Adrenal gland (tissue), 12 donors: ENCODE data around the gene OSCAR. TPM values are rescaled to one million over a fixed set of nuclear protein-coding genes. Genes with fewer than 3 reads are reported as not detected.

Source experiments
- DNase-seq, 7 donors: peaks; one replicate each; pipeline ENCODE4 v3.0.0-alpha.2; 2019 to 2020
- H3K27ac ChIP-seq, 5 donors: fragments of 200-600 bp; sonication (generic) in 4 of 5; 1 replicate in 3 of 5; 2 replicates in 2 of 5; pipeline versions ENCODE4 v1.5.1 to v1.8.0; 2016 to 2020; ENCODE audit warnings: mild to moderate bottlenecking in 1 of 5
- H3K27me3 ChIP-seq: fragments of 200-600 bp; 2 replicates; pipeline ENCODE4 v1.8.0; 2021
- H3K36me3 ChIP-seq, 2 donors: fragments of 200-600 bp; replicated peaks in 1 of 2; 1 replicate in 1 of 2; 2 replicates in 1 of 2; pipeline versions ENCODE4 v1.5.1 to v1.8.0; 2018 to 2022
- H3K4me1 ChIP-seq, 2 donors: fragments of 200-600 bp; replicated peaks in 1 of 2; 1 replicate in 1 of 2; 2 replicates in 1 of 2; pipeline versions ENCODE4 v1.5.1 to v1.8.0; 2018 to 2021
- H3K4me3 ChIP-seq, 4 donors: fragments of 200-600 bp; sonication (generic) in 3 of 4; one replicate each; pipeline ENCODE4 v1.5.1; 2016 to 2018
- H3K9me3 ChIP-seq, 3 donors: fragments of 200-600 bp; sonication (generic) in 1 of 3; replicated peaks in 1 of 3; 1 replicate in 2 of 3; 2 replicates in 1 of 3; pipeline versions ENCODE4 v1.5.1 to v1.8.0; 2016 to 2021
- POLR2A ChIP-seq, 2 donors: fragments of 450-650 bp; IDR thresholded peaks; one replicate each; pipeline ENCODE4 v1.6.1; 2017; ENCODE audit warnings: antibody characterized with exemption in 2 of 2, mild to moderate bottlenecking in 2 of 2, moderate library complexity in 1 of 2
- WGBS, 4 donors: extraction: QIAGEN DNeasy Blood & Tissue Kit in 2 of 4; methylation state at CpG; one replicate each; pipeline versions ENCODE4 v1.1.5 to v1.1.7; 2013 to 2017; 5-methylcytosine and 5-hydroxymethylcytosine counted together
- intact Hi-C, 2 donors: fragments of 100-400 bp; cut with DNase I; formaldehyde crosslinking; loops; one replicate each; pipeline versions ENCODE4 v1.14.1 to v1.15.0; 2022 to 2023
- polyA plus RNA-seq, 3 donors: library from polyadenylated mRNA; stranded (reverse); fragments of 200-250 nt in 2 of 3; fragments of 350-450 nt in 1 of 3; fragmentation: Illumina TruSeq in 1 of 3; extraction: RNeasy Lipid Tissue Mini Kit (QIAGEN cat#74804) in 1 of 3; gene quantifications; one replicate each; pipeline ENCODE4 v1.2.3, GENCODE V29; 2013 to 2014
- total RNA-seq, 9 donors: library from RNA; depleted of rRNA in 4 of 9; stranded (reverse); fragments of >200 nt in 4 of 9; fragments of 120-200 nt in 1 of 9; fragmentation: NEBNext Ultra II Directional in 1 of 9; extraction: Animal tissue kit (Norgen Biotek cat#: 25700) in 1 of 9; gene quantifications; one replicate each; pipeline versions ENCODE4 v1.1.0 to v1.2.4, GENCODE V29; 2013 to 2023
- TF ChIP-seq, protein P1 (sequence below), 6 experiments: fragments of 450-650 bp in 4 of 6; fragments of 200-600 bp in 2 of 6; sonication (generic) in 1 of 6; IDR thresholded peaks; 1 replicate in 5 of 6; 2 replicates in 1 of 6; pipeline versions ENCODE4 v1.5.1 to v1.8.0; 2016 to 2021; ENCODE audit warnings: antibody characterized with exemption in 6 of 6, mild to moderate bottlenecking in 2 of 6, moderate library complexity in 1 of 6
- donor health status: healthy with polysubstance abuse.
- donor health status: Bipolar disorder and iron deficiency.
- donor health status: DM: yes; HTN: yes; CAD: no.
- donor health status: DM: no; HTN: no; CAD: no.
- donor health status: DM: no; HTN: no; CAD: no.
- donor health status: DM: yes; HTN: yes; CAD: no.

The OSCAR gene
- total and polyA plus RNA-seq, 12 donors: 0.11 to 6.6 (median 2.4) TPM; not detected in 1

GRCh38 chr19:54109651-54110050 is 9.0 kb upstream of the OSCAR start:
- intact Hi-C loops: no loop called here
- DNase-seq: peak in 2 of 7 donors; percentile 18 to 23
- no peaks in the 10 kb centered on the region for H3K27me3 ChIP-seq
- H3K27ac ChIP-seq: no peak overlapping the region
- no peaks in the 10 kb centered on the region for H3K9me3 ChIP-seq
- WGBS, 4 donors: 79 to 88% (median 82%) methylated on average over 6 of the region's 6 CpGs
- no peak for TF ChIP-seq POLR2A (IDR thresholded peaks at IDR 0.05)
- TF ChIP-seq, protein P1, sequence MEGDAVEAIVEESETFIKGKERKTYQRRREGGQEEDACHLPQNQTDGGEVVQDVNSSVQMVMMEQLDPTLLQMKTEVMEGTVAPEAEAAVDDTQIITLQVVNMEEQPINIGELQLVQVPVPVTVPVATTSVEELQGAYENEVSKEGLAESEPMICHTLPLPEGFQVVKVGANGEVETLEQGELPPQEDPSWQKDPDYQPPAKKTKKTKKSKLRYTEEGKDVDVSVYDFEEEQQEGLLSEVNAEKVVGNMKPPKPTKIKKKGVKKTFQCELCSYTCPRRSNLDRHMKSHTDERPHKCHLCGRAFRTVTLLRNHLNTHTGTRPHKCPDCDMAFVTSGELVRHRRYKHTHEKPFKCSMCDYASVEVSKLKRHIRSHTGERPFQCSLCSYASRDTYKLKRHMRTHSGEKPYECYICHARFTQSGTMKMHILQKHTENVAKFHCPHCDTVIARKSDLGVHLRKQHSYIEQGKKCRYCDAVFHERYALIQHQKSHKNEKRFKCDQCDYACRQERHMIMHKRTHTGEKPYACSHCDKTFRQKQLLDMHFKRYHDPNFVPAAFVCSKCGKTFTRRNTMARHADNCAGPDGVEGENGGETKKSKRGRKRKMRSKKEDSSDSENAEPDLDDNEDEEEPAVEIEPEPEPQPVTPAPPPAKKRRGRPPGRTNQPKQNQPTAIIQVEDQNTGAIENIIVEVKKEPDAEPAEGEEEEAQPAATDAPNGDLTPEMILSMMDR (IDR thresholded peaks at IDR 0.05): no peak
- peaks cover 0 to 51% of the 10 kb centered on the region in 2 donors for H3K36me3 ChIP-seq
- H3K4me3 ChIP-seq: no peak overlapping the region
- peaks cover 7 to 9% of the 10 kb centered on the region in 2 donors for H3K4me1 ChIP-seq

- DNase-seq: peak in 1 of 7 donors; percentile 13
- H3K4me1 ChIP-seq: peaks cover 0 to 3% of the 10 kb centered on the region in 2 donors
- intact Hi-C loops: no loop called here
- H3K27ac ChIP-seq: no peak overlapping the region
- no peaks in the 10 kb centered on the region for H3K9me3 ChIP-seq
- H3K36me3 ChIP-seq: peaks cover 0 to 51% of the 10 kb centered on the region in 2 donors
- no peaks in the 10 kb centered on the region for H3K27me3 ChIP-seq
- 58 to 76% (median 68%) methylated on average over 5 to 7 of the region's 7 CpGs for WGBS, 4 donors
- TF ChIP-seq, protein P1 (IDR thresholded peaks at IDR 0.05): no peak
- TF ChIP-seq POLR2A (IDR thresholded peaks at IDR 0.05): no peak
- no peak overlapping the region for H3K4me3 ChIP-seq
These were observed 7.9 kb upstream of the OSCAR start for GRCh38 chr19:54108496-54108895.

GRCh38 chr19:54107876-54108490 is 7.4 kb upstream of the OSCAR start:
- Histone ChIP-seq H3K4me1 (peaks cover 0 to 5% of the 10 kb centered on the region in 2 donors), H3K9me3 (no peaks in the 10 kb centered on the region), H3K4me3 (no peak overlapping the region), H3K27ac (no peak overlapping the region), H3K27me3 (no peaks in the 10 kb centered on the region), H3K36me3 (peaks cover 0 to 51% of the 10 kb centered on the region in 2 donors)
- TF ChIP-seq, protein P1 (IDR thresholded peaks at IDR 0.05): no peak
- no peak for TF ChIP-seq POLR2A (IDR thresholded peaks at IDR 0.05)
- intact Hi-C loops: no loop called here
- WGBS, 4 donors: 83 to 90% (median 83%) methylated on average over 17 to 21 of the region's 21 CpGs
- peak in 4 of 7 donors; percentile 13 to 43 (median 18) for DNase-seq

- intact Hi-C loops: no loop called here
- Histone ChIP-seq H3K27me3 (no peaks in the 10 kb centered on the region), H3K36me3 (peaks cover 0 to 51% of the 10 kb centered on the region in 2 donors), H3K9me3 (no peaks in the 10 kb centered on the region), H3K4me1 (peaks cover 0 to 11% of the 10 kb centered on the region in 2 donors), H3K27ac (no peak overlapping the region), H3K4me3 (no peak overlapping the region)
- WGBS, 4 donors: 84 to 87% (median 86%) methylated on average over 15 of the region's 15 CpGs
- DNase-seq: peak in 4 of 7 donors; percentile 15 to 49 (median 19)
- TF ChIP-seq, protein P1 (IDR thresholded peaks at IDR 0.05): no peak
- TF ChIP-seq POLR2A (IDR thresholded peaks at IDR 0.05): no peak
These were observed 6.1 kb upstream of the OSCAR start for GRCh38 chr19:54106716-54107115.
